Liver (tissue), 3 donors: Measurements from ENCODE around the gene NSG1.

Experiments
- JUND ChIP-seq, 2 donors: IDR thresholded peaks; 2 replicates each; pipeline ENCODE4 v1.6.1; 2016; ENCODE audit warnings: antibody characterized with exemption in 2 of 2
- TAF1 ChIP-seq: conservative IDR thresholded peaks from 2 replicates; pipeline ENCODE4 v1.6.1; 2016; ENCODE audit warnings: antibody characterized with exemption, mild to moderate bottlenecking
- TF ChIP-seq, protein P1 (sequence below): fragments of 150-350 bp; IDR thresholded peaks from 2 replicates; pipeline ENCODE4 v1.5.1; 2017; ENCODE audit warnings: improper control_type of control experiment, low read depth, low read length; ENCODE audit not compliant: missing input control
- TF ChIP-seq, protein P2 (sequence below): IDR thresholded peaks from 2 replicates; pipeline ENCODE4 v1.6.1; 2016; ENCODE audit warnings: antibody characterized with exemption, mild to moderate bottlenecking
- donor health status: healthy.
- donor health status: healthy.

- TF ChIP-seq JUND (IDR thresholded peaks at IDR 0.05) (no peak), TAF1 (no peak)
- TF ChIP-seq, protein P1, sequence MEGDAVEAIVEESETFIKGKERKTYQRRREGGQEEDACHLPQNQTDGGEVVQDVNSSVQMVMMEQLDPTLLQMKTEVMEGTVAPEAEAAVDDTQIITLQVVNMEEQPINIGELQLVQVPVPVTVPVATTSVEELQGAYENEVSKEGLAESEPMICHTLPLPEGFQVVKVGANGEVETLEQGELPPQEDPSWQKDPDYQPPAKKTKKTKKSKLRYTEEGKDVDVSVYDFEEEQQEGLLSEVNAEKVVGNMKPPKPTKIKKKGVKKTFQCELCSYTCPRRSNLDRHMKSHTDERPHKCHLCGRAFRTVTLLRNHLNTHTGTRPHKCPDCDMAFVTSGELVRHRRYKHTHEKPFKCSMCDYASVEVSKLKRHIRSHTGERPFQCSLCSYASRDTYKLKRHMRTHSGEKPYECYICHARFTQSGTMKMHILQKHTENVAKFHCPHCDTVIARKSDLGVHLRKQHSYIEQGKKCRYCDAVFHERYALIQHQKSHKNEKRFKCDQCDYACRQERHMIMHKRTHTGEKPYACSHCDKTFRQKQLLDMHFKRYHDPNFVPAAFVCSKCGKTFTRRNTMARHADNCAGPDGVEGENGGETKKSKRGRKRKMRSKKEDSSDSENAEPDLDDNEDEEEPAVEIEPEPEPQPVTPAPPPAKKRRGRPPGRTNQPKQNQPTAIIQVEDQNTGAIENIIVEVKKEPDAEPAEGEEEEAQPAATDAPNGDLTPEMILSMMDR, result no peak
- TF ChIP-seq, protein P2, sequence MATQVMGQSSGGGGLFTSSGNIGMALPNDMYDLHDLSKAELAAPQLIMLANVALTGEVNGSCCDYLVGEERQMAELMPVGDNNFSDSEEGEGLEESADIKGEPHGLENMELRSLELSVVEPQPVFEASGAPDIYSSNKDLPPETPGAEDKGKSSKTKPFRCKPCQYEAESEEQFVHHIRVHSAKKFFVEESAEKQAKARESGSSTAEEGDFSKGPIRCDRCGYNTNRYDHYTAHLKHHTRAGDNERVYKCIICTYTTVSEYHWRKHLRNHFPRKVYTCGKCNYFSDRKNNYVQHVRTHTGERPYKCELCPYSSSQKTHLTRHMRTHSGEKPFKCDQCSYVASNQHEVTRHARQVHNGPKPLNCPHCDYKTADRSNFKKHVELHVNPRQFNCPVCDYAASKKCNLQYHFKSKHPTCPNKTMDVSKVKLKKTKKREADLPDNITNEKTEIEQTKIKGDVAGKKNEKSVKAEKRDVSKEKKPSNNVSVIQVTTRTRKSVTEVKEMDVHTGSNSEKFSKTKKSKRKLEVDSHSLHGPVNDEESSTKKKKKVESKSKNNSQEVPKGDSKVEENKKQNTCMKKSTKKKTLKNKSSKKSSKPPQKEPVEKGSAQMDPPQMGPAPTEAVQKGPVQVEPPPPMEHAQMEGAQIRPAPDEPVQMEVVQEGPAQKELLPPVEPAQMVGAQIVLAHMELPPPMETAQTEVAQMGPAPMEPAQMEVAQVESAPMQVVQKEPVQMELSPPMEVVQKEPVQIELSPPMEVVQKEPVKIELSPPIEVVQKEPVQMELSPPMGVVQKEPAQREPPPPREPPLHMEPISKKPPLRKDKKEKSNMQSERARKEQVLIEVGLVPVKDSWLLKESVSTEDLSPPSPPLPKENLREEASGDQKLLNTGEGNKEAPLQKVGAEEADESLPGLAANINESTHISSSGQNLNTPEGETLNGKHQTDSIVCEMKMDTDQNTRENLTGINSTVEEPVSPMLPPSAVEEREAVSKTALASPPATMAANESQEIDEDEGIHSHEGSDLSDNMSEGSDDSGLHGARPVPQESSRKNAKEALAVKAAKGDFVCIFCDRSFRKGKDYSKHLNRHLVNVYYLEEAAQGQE, result no peak
These were observed 2.1 kb upstream of the NSG1 start for GRCh38 chr4:4384837-4385236.
